ENCODE data around the gene RLF.

RLF gene

DNA sequence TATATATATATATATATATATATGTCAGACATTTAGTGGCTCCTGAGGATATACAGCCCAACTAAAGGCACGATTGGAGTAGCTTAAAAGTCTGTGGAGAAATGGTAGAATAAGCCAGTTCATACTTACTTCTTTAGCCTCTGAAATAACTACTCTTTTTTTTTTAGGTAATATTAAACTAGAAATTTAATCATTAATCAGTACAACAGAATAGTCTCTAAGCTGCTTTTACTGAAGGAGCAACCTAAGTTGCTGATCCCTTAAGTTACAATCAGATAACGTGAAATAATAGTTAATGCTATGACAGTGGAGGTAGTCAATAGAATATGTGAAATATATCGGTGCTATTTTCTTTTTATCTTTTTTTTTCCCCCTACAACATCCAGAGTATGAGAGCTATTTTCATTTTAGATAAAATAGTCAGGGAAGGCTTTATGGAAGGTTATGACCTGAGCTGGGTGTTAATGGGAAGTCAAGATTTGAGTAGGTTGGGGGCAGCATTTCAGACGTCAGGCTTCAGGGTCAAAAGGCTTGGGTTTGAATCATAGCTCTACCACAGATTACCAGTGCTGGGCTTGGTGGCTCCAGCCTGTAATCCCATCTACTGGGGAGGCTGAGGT, 112.5 kb downstream of the RLF start:
- H3K4me3 ChIP-seq (ENCODE audit: low read depth, low read length), result no peak overlapping the region
- no peak for TF ChIP-seq POLR2A (IDR thresholded peaks at IDR 0.05; ENCODE audit: extremely low read depth, insufficient read length)
- TF ChIP-seq, protein P1, sequence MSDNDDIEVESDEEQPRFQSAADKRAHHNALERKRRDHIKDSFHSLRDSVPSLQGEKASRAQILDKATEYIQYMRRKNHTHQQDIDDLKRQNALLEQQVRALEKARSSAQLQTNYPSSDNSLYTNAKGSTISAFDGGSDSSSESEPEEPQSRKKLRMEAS (IDR thresholded peaks at IDR 0.05; ENCODE audit: low read depth, low read length), result no peak
- TF ChIP-seq, protein P2, sequence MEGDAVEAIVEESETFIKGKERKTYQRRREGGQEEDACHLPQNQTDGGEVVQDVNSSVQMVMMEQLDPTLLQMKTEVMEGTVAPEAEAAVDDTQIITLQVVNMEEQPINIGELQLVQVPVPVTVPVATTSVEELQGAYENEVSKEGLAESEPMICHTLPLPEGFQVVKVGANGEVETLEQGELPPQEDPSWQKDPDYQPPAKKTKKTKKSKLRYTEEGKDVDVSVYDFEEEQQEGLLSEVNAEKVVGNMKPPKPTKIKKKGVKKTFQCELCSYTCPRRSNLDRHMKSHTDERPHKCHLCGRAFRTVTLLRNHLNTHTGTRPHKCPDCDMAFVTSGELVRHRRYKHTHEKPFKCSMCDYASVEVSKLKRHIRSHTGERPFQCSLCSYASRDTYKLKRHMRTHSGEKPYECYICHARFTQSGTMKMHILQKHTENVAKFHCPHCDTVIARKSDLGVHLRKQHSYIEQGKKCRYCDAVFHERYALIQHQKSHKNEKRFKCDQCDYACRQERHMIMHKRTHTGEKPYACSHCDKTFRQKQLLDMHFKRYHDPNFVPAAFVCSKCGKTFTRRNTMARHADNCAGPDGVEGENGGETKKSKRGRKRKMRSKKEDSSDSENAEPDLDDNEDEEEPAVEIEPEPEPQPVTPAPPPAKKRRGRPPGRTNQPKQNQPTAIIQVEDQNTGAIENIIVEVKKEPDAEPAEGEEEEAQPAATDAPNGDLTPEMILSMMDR (IDR thresholded peaks at IDR 0.05; ENCODE audit: low read depth, low read length), result no peak
- TF ChIP-seq MYC (IDR thresholded peaks at IDR 0.05; ENCODE audit: low read depth, low read length), result no peak
- no peak for DNase-seq (ENCODE audit: low read depth)

DNA sequence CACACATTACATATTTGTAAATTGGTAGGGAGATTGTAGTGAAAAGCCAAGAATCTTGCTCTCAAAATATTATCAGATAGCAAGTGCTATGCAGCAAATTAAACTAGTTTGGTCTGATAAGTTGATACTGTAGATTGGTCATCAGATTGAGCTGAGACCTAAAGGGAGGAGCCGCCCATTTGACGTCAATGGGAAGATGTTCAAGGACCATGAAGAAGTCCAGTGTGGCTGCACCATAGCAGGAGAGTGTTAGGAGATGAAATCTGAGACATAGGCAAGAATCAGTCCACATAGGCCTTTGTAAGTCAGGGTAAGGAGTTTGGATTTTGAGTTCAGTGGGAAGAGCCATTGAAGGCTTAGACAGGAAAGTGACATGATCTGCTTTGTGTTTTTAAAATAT, 113.1 kb downstream of the RLF start:
- TF ChIP-seq, protein P1 (IDR thresholded peaks at IDR 0.05; ENCODE audit: low read depth, low read length), result no peak
- TF ChIP-seq, protein P2 (IDR thresholded peaks at IDR 0.05; ENCODE audit: low read depth, low read length), result no peak
- no peak for TF ChIP-seq MYC (IDR thresholded peaks at IDR 0.05; ENCODE audit: low read depth, low read length)
- TF ChIP-seq POLR2A (IDR thresholded peaks at IDR 0.05; ENCODE audit: extremely low read depth, insufficient read length), result no peak
- H3K4me3 ChIP-seq (ENCODE audit: low read depth, low read length), result no peak overlapping the region
- DNase-seq (ENCODE audit: low read depth), result no peak

DNA sequence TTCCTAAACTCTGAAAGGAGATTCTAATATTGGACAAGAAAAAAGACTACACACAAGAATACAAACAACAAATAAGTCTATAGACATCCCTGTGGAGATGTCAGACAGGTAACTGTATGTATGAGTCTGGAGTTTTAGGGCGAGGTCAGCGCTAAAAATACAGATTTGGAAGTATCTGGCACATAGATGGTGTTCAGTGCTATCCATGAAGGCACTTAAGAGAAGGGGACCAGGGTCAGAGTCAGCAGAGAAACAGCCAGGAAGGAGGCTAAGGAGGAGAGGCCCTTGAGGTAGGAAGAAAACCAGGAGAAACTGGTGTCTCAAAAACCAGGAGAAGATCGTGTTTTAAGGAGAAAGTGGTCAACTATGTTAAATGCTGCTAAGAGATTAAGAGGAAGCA, 114.9 kb downstream of the RLF start:
- no peak for TF ChIP-seq POLR2A (IDR thresholded peaks at IDR 0.05; ENCODE audit: extremely low read depth, insufficient read length)
- TF ChIP-seq MYC (IDR thresholded peaks at IDR 0.05; ENCODE audit: low read depth, low read length), result no peak
- no peak for DNase-seq (ENCODE audit: low read depth)
- H3K4me3 ChIP-seq (ENCODE audit: low read depth, low read length), result no peak overlapping the region

DNA sequence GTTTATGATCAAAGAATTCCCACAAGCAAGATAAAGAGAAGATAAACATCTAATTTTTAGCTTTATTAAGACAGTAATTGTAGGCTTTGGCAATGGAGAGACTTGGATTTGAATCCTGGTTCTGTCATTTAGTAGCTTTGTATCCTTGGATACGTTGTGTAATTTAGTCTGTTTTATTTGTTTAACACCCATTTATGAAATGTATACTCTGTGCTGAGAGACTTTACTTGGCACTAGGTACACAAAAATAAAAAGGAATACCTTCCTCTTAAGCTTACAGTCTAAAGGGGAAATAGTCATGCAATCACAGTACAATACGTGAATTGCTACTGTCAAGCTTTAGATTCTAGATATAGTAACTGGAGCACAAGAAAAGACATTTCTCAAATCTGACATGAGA, 120.7 kb downstream of the RLF start:
- DNase-seq (ENCODE audit: low read depth), result no peak
- no peak for TF ChIP-seq MYC (IDR thresholded peaks at IDR 0.05; ENCODE audit: low read depth, low read length)
- TF ChIP-seq, protein P2 (IDR thresholded peaks at IDR 0.05; ENCODE audit: low read depth, low read length), result no peak
- TF ChIP-seq, protein P1 (IDR thresholded peaks at IDR 0.05; ENCODE audit: low read depth, low read length), result no peak
- TF ChIP-seq POLR2A (IDR thresholded peaks at IDR 0.05; ENCODE audit: extremely low read depth, insufficient read length), result no peak
- H3K4me3 ChIP-seq (ENCODE audit: low read depth, low read length), result no peak overlapping the region
